GOT3 (cell line): ENCODE data around the gene FETUB.
"Not testable (repeated sequence)": the region's sequence is repeated elsewhere in the genome, so short reads cannot be mapped to it uniquely, and the experiment has no call there.

Experiments used
- DNase-seq: peaks from one replicate; lab custom pipeline; 2025; ENCODE audit warnings: mixed read lengths; lab: John Stamatoyannopoulos, UW

Gene FETUB

DNA sequence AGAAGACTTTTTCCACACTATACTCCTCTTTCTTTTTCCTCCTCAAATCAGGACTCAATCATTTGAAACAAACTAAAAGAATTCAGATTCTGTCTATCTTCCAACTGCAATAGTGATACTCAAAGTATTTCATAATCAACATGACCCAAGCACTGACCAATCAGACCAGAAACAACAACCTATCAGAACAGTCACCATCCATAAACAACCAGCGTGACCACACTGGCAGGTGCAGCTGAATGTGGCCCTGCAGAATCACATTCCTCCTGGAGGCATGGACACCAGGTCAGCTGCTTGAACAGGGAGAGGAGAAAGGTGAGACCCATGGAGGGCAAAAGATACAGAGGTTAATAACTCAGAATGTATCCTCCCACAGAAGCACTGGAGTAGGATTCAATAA is 39.0 kb downstream of the FETUB start:
- DNase-seq = no peak

- no peak for DNase-seq
Measured at GRCh38 chr3:186680869-186681268, 40.7 kb downstream of the FETUB start.

DNA sequence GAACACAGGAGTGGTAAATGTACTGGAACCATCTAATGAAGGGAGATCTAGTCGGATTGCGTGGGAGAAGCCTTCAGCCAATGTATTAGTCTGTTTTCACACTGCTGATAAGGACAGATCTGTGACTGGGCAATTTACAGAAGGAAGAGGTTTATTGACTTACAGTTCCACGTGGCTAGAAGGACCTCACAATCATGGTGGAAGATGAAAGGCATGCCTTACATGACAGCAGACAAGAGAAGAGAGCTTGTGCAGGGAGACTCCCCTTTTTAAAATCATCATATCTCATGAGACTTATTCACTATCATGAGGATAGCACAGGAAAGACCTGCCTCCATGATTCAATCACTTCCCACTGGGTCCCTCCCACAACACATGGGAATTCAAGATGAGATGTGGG is 42.6 kb downstream of the FETUB start:
- DNase-seq = no peak

GRCh38 chr3:186683979-186684378 is 43.8 kb downstream of the FETUB start:
- no peak for DNase-seq

DNA sequence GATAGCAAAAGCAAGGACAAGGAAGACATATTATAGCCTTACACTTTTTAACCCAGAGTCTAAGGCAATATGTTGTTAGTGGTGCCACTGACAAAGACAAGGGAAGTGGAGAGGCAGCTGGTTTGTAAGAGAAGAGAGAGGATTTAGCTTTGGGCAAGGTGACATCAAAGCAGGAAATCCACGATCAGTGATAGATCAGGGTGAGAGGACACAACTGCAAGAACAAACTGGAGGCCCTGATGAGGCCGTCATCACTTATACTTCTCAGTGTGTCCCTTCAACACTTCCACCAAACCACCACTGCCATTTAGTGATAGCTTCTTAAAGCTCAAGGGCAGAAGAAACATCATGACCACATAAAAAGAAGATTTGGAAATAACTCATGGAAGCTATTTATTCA is 46.3 kb downstream of the FETUB start:
- DNase-seq = not testable (repeated sequence)

DNA sequence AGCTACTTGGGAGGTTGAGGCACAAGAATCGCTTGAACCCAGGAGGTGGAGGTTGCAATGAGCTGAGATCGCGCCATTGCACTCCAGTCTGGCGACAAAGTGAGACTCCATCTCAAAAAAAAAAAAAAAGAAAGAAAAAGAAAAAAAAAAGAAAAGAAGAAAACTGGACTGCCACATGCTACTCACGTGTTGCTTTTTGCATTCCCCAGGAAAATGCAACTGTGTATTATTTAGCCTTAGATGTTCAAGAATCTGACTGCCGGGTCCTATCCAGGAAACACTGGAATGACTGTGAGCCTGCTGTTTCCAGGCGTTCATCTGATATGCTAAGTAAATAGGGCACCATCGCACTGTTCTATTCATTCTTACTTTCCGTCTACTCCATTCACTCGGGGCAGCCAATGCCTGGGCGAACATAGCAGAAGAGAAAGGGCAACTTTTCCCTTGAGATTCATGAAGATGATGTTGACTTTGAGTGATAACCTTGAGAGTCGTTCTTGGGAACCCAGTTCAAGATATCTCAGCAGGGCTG is 47.0 kb downstream of the FETUB start:
- no peak for DNase-seq

DNA sequence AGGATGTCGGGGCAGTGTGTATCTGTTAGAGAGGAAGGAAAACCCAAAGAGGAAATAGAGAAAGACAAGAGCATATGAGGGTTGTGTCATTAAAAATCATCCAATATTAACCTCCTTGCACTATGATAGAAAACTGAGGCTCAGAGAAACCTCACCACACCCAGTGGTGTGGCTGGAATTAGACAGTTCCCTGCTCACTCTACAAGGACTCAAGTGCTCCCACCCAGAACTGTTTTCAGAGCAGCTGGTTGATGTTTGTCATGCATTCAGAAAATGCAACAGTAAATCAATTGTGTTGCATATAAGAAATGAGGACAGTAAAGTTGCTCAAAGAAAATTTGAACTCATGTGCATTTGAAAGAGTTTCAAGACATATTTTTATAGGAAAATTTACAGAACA is 50.1 kb downstream of the FETUB start:
- DNase-seq = not testable (repeated sequence)

- no peak for DNase-seq
Measured at GRCh38 chr3:186691676-186692075, 51.5 kb downstream of the FETUB start.

GRCh38 chr3:186693843-186694242 is 53.6 kb downstream of the FETUB start:
- no peak for DNase-seq

DNA sequence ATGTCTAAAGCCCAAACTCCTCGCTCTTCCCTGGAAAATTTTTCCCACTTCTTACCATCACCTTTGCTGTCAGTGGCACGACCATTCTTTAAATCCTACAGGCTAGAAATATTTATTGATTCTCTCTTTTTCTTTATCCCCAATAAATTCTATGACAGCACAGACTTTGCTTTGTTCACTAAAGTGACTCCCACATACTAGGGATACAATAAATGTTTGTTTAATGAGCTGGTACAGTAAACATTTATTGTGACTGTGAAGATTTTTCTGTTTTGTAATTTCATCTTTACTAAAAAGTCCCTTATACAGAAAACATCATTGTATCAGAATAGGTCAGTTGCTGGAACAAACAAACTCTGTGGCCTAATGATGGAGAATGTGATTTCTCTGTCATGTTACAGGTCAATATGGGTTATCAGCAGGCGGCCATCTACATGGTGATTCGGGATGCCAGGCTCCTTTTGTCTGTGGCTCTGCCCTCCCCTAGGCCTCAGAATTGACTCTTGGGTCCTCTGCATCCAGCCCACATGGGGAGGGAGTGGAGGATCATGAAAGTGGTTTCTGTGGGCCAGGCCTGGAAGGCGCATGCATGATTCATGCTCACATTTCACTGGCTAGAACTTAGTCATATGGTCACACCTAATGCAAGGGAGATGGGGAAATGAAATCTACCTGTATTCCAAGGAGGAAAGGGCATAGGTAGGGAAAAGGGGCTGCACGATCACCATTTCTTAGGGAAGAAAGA is 54.3 kb downstream of the FETUB start:
- no peak for DNase-seq

DNA sequence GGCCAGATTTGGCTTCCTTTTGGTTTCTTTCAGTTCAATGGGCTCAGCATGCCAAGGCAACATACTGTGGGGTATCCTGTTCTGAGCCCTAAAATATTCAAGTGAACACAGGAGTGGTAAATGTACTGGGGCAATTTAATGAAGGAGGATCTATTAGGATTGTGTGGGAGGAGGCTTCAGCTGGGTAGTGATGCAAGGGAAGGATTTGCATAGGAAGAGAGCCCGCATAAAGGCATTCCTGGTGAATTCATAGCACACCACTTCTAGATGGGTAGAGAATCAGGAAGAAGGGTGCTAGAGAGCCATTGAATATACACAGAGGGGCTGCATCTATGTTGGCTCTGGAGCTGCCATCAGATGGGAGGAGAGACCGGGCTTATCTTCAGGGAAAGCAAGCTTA is 56.3 kb downstream of the FETUB start:
- no peak for DNase-seq

DNA sequence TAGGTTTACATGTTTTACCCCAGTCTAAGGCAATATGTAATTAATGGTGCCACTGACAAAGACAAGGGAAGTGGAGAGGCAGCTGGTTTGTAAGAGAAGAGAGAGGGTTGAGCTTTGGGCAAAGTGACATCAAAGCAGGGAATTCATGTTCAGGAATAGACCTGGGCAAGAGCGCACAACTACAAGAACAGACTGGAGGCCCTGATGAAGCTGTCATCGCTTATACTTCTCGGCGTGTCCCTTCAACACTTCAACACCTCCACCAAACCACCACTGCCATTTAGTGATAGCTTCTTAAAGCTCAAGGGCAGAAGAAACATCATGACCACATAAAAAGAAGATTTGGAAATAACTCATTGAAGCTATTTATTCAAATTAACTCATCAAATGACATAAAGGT is 57.3 kb downstream of the FETUB start:
- no peak for DNase-seq

DNA sequence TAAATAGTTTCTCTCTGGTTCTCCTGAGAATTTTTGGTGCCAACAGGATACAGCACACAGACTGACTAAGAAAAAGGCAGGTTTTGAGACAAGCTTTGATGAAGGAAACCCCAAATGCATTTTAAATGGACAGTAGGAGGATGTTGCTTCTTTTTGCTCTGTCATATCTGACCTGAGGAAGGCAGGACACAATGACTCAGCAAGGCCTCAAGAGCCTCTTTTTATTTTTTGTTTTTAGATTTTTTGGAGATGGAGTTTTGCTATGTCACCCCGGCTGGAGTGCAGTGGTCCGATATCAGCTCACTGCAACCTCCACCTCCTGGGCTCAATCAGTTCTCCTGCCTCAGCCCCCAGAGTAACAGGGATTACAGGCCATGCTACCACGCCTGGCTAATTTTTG is 60.1 kb downstream of the FETUB start:
- DNase-seq = no peak

GRCh38 chr3:186702451-186702850 is 62.3 kb downstream of the FETUB start:
- not testable (repeated sequence) for DNase-seq
